Breast epithelium (tissue), 3 donors: Measurements from ENCODE around the gene IL13.

ENCODE experiments used
- POLR2A ChIP-seq: fragments of 450-650 bp; IDR thresholded peaks from one replicate; pipeline ENCODE4 v1.6.1; 2016; ENCODE audit warnings: antibody characterized with exemption, mild to moderate bottlenecking, moderate library complexity
- POLR2AphosphoS5 ChIP-seq, 3 donors: sonication (generic); formaldehyde crosslinking; IDR thresholded peaks; one replicate each; pipeline ENCODE4 v1.6.1; 2017; ENCODE audit warnings: antibody characterized with exemption in 3 of 3
- TF ChIP-seq, protein P1 (sequence below), 3 donors: fragments of 450-650 bp; IDR thresholded peaks; one replicate each; pipeline ENCODE4 v1.5.1; 2016 to 2017; ENCODE audit warnings: antibody characterized with exemption in 3 of 3, mild to moderate bottlenecking in 3 of 3, moderate library complexity in 3 of 3

DNA sequence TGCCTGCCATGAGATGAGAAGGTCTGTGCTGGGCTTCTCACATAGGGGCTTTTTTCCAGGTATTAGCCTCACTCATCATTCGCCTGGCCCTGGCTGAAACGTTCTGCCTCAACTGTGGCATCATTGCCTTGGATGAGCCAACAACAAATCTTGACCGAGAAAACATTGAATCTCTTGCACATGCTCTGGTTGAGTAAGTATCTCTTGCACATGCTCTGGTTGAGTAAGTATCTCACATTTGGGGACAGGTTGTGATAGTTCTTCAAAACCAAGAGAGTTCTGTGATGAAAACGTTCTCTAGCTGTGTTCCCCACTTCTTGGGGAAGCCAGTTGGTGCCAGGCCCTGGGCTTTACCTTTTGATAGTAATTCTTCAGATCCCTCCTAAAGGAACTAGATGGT, 17.4 kb upstream of the IL13 start:
- TF ChIP-seq POLR2A = no peak
- TF ChIP-seq, protein P1, sequence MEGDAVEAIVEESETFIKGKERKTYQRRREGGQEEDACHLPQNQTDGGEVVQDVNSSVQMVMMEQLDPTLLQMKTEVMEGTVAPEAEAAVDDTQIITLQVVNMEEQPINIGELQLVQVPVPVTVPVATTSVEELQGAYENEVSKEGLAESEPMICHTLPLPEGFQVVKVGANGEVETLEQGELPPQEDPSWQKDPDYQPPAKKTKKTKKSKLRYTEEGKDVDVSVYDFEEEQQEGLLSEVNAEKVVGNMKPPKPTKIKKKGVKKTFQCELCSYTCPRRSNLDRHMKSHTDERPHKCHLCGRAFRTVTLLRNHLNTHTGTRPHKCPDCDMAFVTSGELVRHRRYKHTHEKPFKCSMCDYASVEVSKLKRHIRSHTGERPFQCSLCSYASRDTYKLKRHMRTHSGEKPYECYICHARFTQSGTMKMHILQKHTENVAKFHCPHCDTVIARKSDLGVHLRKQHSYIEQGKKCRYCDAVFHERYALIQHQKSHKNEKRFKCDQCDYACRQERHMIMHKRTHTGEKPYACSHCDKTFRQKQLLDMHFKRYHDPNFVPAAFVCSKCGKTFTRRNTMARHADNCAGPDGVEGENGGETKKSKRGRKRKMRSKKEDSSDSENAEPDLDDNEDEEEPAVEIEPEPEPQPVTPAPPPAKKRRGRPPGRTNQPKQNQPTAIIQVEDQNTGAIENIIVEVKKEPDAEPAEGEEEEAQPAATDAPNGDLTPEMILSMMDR (IDR thresholded peaks at IDR 0.05) = no peak
- TF ChIP-seq POLR2AphosphoS5 (IDR thresholded peaks at IDR 0.05) = no peak
